Measurements from ENCODE around the gene MME.

MME gene

GRCh38 chr3:155079746-155080487, at the start of gene MME:
Gene MME, plus strand, starts transcription at chr3:155080319. Its CDS starts 3,849 bp downstream, at chr3:155084168.
- peak; percentile 35 for DNase-seq

- DNase-seq: no peak
These were observed 48.9 kb upstream of the MME start for GRCh38 chr3:155031186-155031585.

GRCh38 chr3:155032918-155033317, 47.2 kb upstream of the MME start:
- DNase-seq: no peak

- DNase-seq: no peak
These were observed 45.3 kb upstream of the MME start for GRCh38 chr3:155034786-155035185.

- DNase-seq: no peak
These were observed 44.6 kb upstream of the MME start for GRCh38 chr3:155035553-155035952.

GRCh38 chr3:155037508-155038202, 42.5 kb upstream of the MME start:
- DNase-seq: no peak

- no peak for DNase-seq
These were observed 41.9 kb upstream of the MME start for GRCh38 chr3:155038203-155038554.

- DNase-seq: no peak
These were observed 33.2 kb upstream of the MME start for GRCh38 chr3:155046935-155047334.

- no peak for DNase-seq
These were observed 32.4 kb upstream of the MME start for GRCh38 chr3:155047672-155048071.

GRCh38 chr3:155049959-155050358, 30.2 kb upstream of the MME start:
- DNase-seq: no peak

GRCh38 chr3:155052470-155052869, 27.6 kb upstream of the MME start:
- DNase-seq: no peak

GRCh38 chr3:155053756-155054155, 26.4 kb upstream of the MME start:
- no peak for DNase-seq

GRCh38 chr3:155064920-155065319, 15.2 kb upstream of the MME start:
- no peak for DNase-seq

GRCh38 chr3:155065537-155065936, 14.6 kb upstream of the MME start:
- DNase-seq: no peak

GRCh38 chr3:155069729-155070128, 10.4 kb upstream of the MME start:
- no peak for DNase-seq

- no peak for DNase-seq
These were observed 9.8 kb upstream of the MME start for GRCh38 chr3:155070316-155070715.

GRCh38 chr3:155070932-155071387, 9.2 kb upstream of the MME start:
- DNase-seq: no peak

GRCh38 chr3:155075200-155075599, 4.9 kb upstream of the MME start:
- DNase-seq: no peak

GRCh38 chr3:155076888-155077287, 3.2 kb upstream of the MME start:
- DNase-seq: no peak

- DNase-seq: no peak
These were observed 1.2 kb upstream of the MME start for GRCh38 chr3:155078711-155079467.

- no peak for DNase-seq
These were observed 712 bp upstream of the MME start for GRCh38 chr3:155079468-155079745.

- DNase-seq: no peak
These were observed 573 bp downstream of the MME start for GRCh38 chr3:155080692-155081091.

- DNase-seq: no peak
These were observed 3.3 kb downstream of the MME start for GRCh38 chr3:155083313-155083905.

- no peak for DNase-seq
These were observed 4.4 kb downstream of the MME start for GRCh38 chr3:155084567-155084966.

Measured in NCI-H2029 (cell line).